HepG2 (cell line): ENCODE measurements around the gene ATP13A3. TPM values are rescaled to one million over a fixed set of nuclear protein-coding genes. Genes with fewer than 3 reads are reported as not detected.

ENCODE experiments used
- ATAC-seq: fragments of 200-7000 bp; cut with Tn5 transposase; 3 replicates; pipeline ENCODE4 v1.9.1; 2020; ENCODE audit warnings: mild to moderate bottlenecking, moderate library complexity
- BruUV-seq: library from RNA; stranded (reverse); fragments of 400-500 nt; replicated peaks from 2 replicates; lab custom pipeline; 2021; lab: Mats Ljungman, UMichigan
- CTCF ChIA-PET: fragments of 300-600 bp; formaldehyde crosslinking; extraction: SDS; loops from one replicate; lab custom pipeline; 2021; ENCODE audit warnings: low total read pairs, inconsistent platforms, low intra/inter-chr PET ratio; lab: Yijun Ruan, JAX
- POLR2A ChIA-PET: fragments of 350-600 bp; sonication (Branson Sonifier 250); formaldehyde crosslinking; loops from one replicate; lab custom pipeline; 2020; ENCODE audit warnings: antibody characterized with exemption, inconsistent platforms; lab: Yijun Ruan, JAX
- DNase-seq: peaks from one replicate; pipeline ENCODE4 v3.0.0-alpha.2; 2015; ENCODE audit warnings: low spot score
- FAIRE-seq: peaks from 3 replicates; lab custom pipeline; 2011; peaks lifted over from hg19 to GRCh38; lab: Jason Lieb, UNC
- H2AFZ ChIP-seq: one replicate; pipeline ENCODE4 v1.6.1; 2011; ENCODE audit warnings: low read length, inconsistent platforms
- H3K27ac ChIP-seq: fragments of 300-600 bp; 3 replicates; pipeline ENCODE4 v1.8.0; 2011; ENCODE audit warnings: mixed run types, mild to moderate bottlenecking, mixed read lengths, low read length, inconsistent platforms; ENCODE audit not compliant: insufficient read depth; ENCODE audit errors: extremely low read length
- H3K27me3 ChIP-seq, 2 experiments: fragments of 200-600 bp in 1 of 2; 2 replicates in 1 of 2; 3 replicates in 1 of 2; pipeline versions ENCODE4 v1.6.0 to v1.8.0; 2011; ENCODE audit warnings: low read length in 2 of 2, mild to moderate bottlenecking in 2 of 2, moderate library complexity in 2 of 2, inconsistent platforms in 1 of 2; ENCODE audit not compliant: insufficient read depth in 2 of 2, control insufficient read depth in 1 of 2
- H3K36me3 ChIP-seq, 2 experiments: fragments of 200-600 bp in 1 of 2; replicated peaks in 1 of 2; 2 replicates in 1 of 2; 3 replicates in 1 of 2; pipeline versions ENCODE4 v1.5.1 to v1.8.0; 2011; ENCODE audit warnings: low read length in 2 of 2, inconsistent platforms in 1 of 2; ENCODE audit not compliant: insufficient read depth in 2 of 2, control insufficient read depth in 1 of 2
- H3K4me1 ChIP-seq: 2 replicates; pipeline ENCODE4 v1.5.1; 2012; ENCODE audit warnings: low read length, inconsistent platforms; ENCODE audit not compliant: insufficient read depth
- H3K4me2 ChIP-seq: 2 replicates; pipeline ENCODE4 v1.6.0; 2011; ENCODE audit warnings: low read depth, low read length, inconsistent platforms
- H3K4me3 ChIP-seq, 3 experiments: fragments of 200-600 bp in 1 of 3; sonication (generic), shearing (Covaris generic) in 1 of 3; replicated peaks in 1 of 3; 2 replicates each; pipeline ENCODE4 v1.5.1; 2011 to 2016; ENCODE audit warnings: low read length in 3 of 3, inconsistent platforms in 2 of 3, low read depth in 2 of 3, mild to moderate bottlenecking in 2 of 3, control low read depth in 1 of 3, mixed read lengths in 1 of 3; ENCODE audit not compliant: insufficient read depth in 1 of 3
- H3K79me2 ChIP-seq: one replicate; pipeline ENCODE4 v1.6.1; 2011; ENCODE audit warnings: low read length, inconsistent platforms; ENCODE audit not compliant: insufficient read depth
- H3K9ac ChIP-seq: 2 replicates; pipeline ENCODE4 v1.6.0; 2011; ENCODE audit warnings: mild to moderate bottlenecking, low read depth, low read length, inconsistent platforms; ENCODE audit not compliant: insufficient read depth
- H3K9me3 ChIP-seq: 2 replicates; pipeline ENCODE4 v1.5.1; 2012; ENCODE audit warnings: mild to moderate bottlenecking, low read length
- H4K20me1 ChIP-seq: 2 replicates; pipeline ENCODE4 v1.6.0; 2011; ENCODE audit warnings: inconsistent platforms, mild to moderate bottlenecking, low read length, moderate library complexity; ENCODE audit not compliant: insufficient read depth
- ETV5 ChIP-seq: IDR thresholded peaks from 2 replicates; pipeline ENCODE4 v1.6.1; 2018; ENCODE audit warnings: missing biosample characterization, missing genetic modification reagents, inconsistent platforms, borderline replicate concordance
- MXD4 ChIP-seq: IDR thresholded peaks from 2 replicates; pipeline ENCODE4 v1.6.1; 2016; ENCODE audit warnings: mild to moderate bottlenecking, missing biosample characterization, missing genetic modification reagents
- NR3C1 ChIP-seq: sonication (generic); formaldehyde crosslinking; IDR thresholded peaks from 2 replicates; pipeline ENCODE4 v1.4.0; 2020; ENCODE audit warnings: missing genetic modification reagents
- RFX1 ChIP-seq: fragments of 450-650 bp; IDR thresholded peaks from 2 replicates; pipeline ENCODE4 v1.6.1; 2017
- ZMYM3 ChIP-seq: sonication (generic); formaldehyde crosslinking; IDR thresholded peaks from 2 replicates; pipeline ENCODE4 v1.5.1; 2020; ENCODE audit warnings: mild to moderate bottlenecking, missing genetic modification reagents
- WGBS: methylation state at CpG from one replicate; pipeline ENCODE4 v1.1.6; 2017; ENCODE audit warnings: low lambda C conversion rate; 5-methylcytosine and 5-hydroxymethylcytosine counted together
- in situ Hi-C: cut with HindIII; loops from 2 replicates; pipeline ENCODE4 v1.10.0; 2017; ENCODE audit warnings: low pct_unique_long_range_greater_than_20kb; ENCODE audit not compliant: extremely low pct_ligation_motif_present
- intact Hi-C: fragments of 100-400 bp; cut with micrococcal nuclease; formaldehyde crosslinking; loops from one replicate; pipeline ENCODE4 v1.10.0; 2022; ENCODE audit not compliant: unreplicated experiment
- polyA plus RNA-seq, 8 experiments: library from polyadenylated mRNA; depleted of rRNA in 3 of 8; stranded (reverse) in 7 of 8; unstranded in 1 of 8; fragments of >200 nt; fragmentation: Illumina TruSeq in 4 of 8; extraction: Trizol in 4 of 8; gene quantifications; 2 replicates each; pipeline versions ENCODE4 v1.2.1 to v1.2.3, GENCODE V29; 2011 to 2016; ENCODE audit warnings: low read depth in 4 of 8, missing spikeins in 1 of 8, mixed read lengths in 1 of 8; ENCODE audit not compliant: insufficient read depth in 1 of 8
- total RNA-seq, 5 experiments: library from RNA; depleted of rRNA; stranded (reverse); fragments of >200 nt; fragmentation: Illumina TruSeq; extraction: Trizol; gene quantifications; 2 replicates each; pipeline ENCODE4 v1.2.3, GENCODE V29; 2016; ENCODE audit warnings: low read depth in 1 of 5

The ATP13A3 gene
- total and polyA plus RNA-seq, 2 of the 13 experiments (the other 11 are each of a cell fraction or from before 2014, with no cell fraction given): 44.9 to 80.8 TPM

GRCh38 chr3:194364314-194364651 lies 122.5 kb downstream of the ATP13A3 start:
- Histone ChIP-seq H4K20me1 (no peaks in the 10 kb centered on the region), H3K27me3 (peaks cover 13 to 75% of the 10 kb centered on the region in 2 experiments; a peak in 4 of 5 replicates), H3K27ac (no peak overlapping the region), H3K4me2 (no peak overlapping the region), H2AFZ (no peak overlapping the region), H3K9ac (no peak overlapping the region), H3K36me3 (no peaks in the 10 kb centered on the region), H3K79me2 (no peaks in the 10 kb centered on the region), H3K4me1 (peaks cover 8% of the 10 kb centered on the region), H3K4me3 (no peak overlapping the region), H3K9me3 (no peaks in the 10 kb centered on the region)
- WGBS: 48% methylated on average over 3 of the region's 3 CpGs
- TF ChIP-seq MXD4 (CRISPR knock-in tag): no peak
- TF ChIP-seq NR3C1 (CRISPR knock-in tag): no peak
- no peak for TF ChIP-seq RFX1
- in situ Hi-C loops: no loop called here
- FAIRE-seq (no peak), ATAC-seq (no peak), DNase-seq (no peak)
- ChIA-PET CTCF (no interaction called here), POLR2A (interaction anchor here (1.3 kb wide), 1 partner anchor 308 kb away, joined by 3 read pairs; the partner anchor contains the start of gene LSG1)
- no TSS peak for BruUV-seq
- intact Hi-C loops: no loop called here

DNA sequence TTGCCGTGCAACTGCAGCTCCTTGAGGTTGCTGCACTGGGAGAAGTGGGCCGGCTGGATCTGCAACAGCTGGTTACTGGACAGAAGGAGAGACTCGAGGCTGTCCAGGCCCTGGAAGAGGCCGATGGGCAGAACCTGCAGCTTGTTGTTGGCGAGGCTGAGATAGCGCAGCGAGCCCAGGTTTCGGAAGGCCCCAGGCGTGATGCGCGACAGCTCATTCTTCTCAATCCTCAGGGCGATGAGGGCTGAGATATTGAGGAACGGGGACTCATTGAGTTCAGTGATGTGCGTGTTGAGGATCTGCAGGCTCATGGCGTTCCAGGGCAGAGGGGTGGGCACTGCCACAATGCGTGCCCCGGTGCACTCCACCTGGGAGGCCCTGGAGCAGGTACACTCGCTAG lies 126.2 kb downstream of the ATP13A3 start:
- no peaks in the 10 kb centered on the region for H4K20me1 ChIP-seq
- no peak overlapping the region for H3K27ac ChIP-seq
- peaks cover 7 to 62% of the 10 kb centered on the region in 2 experiments; a peak in 4 of 5 replicates for H3K27me3 ChIP-seq
- H3K4me1 ChIP-seq: no peaks in the 10 kb centered on the region
- H3K9ac ChIP-seq: no peak overlapping the region
- ChIA-PET POLR2A (interaction anchor here (2.2 kb wide), 1 partner anchor 9 kb away, joined by 7 read pairs; the partner anchor contains the start of gene CPN2), CTCF (no interaction called here)
- WGBS: 66% methylated on average over 11 of the region's 18 CpGs
- H2AFZ ChIP-seq: no peak overlapping the region
- TF ChIP-seq ZMYM3 (CRISPR knock-in tag): no peak
- TF ChIP-seq ETV5: no peak
- FAIRE-seq (no peak), DNase-seq (no peak), ATAC-seq (no peak)
- H3K36me3 ChIP-seq: no peaks in the 10 kb centered on the region
- no peak overlapping the region for H3K4me2 ChIP-seq
- H3K9me3 ChIP-seq: no peaks in the 10 kb centered on the region
- no TSS peak for BruUV-seq
- in situ Hi-C loops: no loop called here
- H3K4me3 ChIP-seq: no peak overlapping the region
- no peaks in the 10 kb centered on the region for H3K79me2 ChIP-seq
- intact Hi-C loops: no loop called here
